SU-DHL-6 (cell line): ENCODE data around the gene SEC31A.
A peak's percentile ranks its signal among the peaks of the same experiment; 100 is the strongest.

ENCODE experiments used
- H2AFZ ChIP-seq: fragments of 200-600 bp; sonication (generic); 2 replicates; pipeline ENCODE4 v1.6.1; 2014; ENCODE audit warnings: low read depth, mild to moderate bottlenecking, moderate library complexity, mixed read lengths, antibody characterized with exemption, low read length; ENCODE audit not compliant: severe bottlenecking
- H3F3A ChIP-seq: fragments of 200-600 bp; shearing (Covaris generic); 2 replicates; pipeline ENCODE4 v1.6.0; 2016; ENCODE audit warnings: antibody characterized with exemption, mild to moderate bottlenecking; ENCODE audit not compliant: insufficient read depth
- H3K27ac ChIP-seq: fragments of 200-600 bp; sonication (generic); 2 replicates; pipeline ENCODE4 v1.5.1; 2016; ENCODE audit warnings: low read depth, mild to moderate bottlenecking, low read length, moderate library complexity, mixed read lengths
- H3K27me3 ChIP-seq: fragments of 200-600 bp; sonication (generic), shearing (Covaris generic); 2 replicates; pipeline ENCODE4 v1.6.0; 2014; ENCODE audit warnings: mild to moderate bottlenecking, low read length
- H3K36me3 ChIP-seq: fragments of 200-600 bp; sonication (generic); 2 replicates; pipeline ENCODE4 v1.6.1; 2014; ENCODE audit warnings: mild to moderate bottlenecking, low read length, mixed read lengths
- H3K4me2 ChIP-seq: fragments of 300-600, 200-600 bp; shearing (Covaris generic), sonication (generic); 2 replicates; pipeline ENCODE4 v1.6.0; 2014; ENCODE audit warnings: low read length, low read depth, mild to moderate bottlenecking; ENCODE audit not compliant: poor library complexity, severe bottlenecking
- H3K4me3 ChIP-seq: fragments of 200-600 bp; sonication (generic); 2 replicates; pipeline ENCODE4 v1.5.1; 2014; ENCODE audit warnings: antibody characterized with exemption, low read length, mild to moderate bottlenecking, mixed read lengths; ENCODE audit not compliant: insufficient read depth, poor library complexity, severe bottlenecking
- H3K79me2 ChIP-seq: fragments of 200-600 bp; sonication (generic); 2 replicates; pipeline ENCODE4 v1.6.1; 2014; ENCODE audit warnings: mild to moderate bottlenecking, low read length, moderate library complexity; ENCODE audit not compliant: insufficient read depth
- H3K9ac ChIP-seq: fragments of 200-600 bp; sonication (generic); 2 replicates; pipeline ENCODE4 v1.7.0; 2014; ENCODE audit warnings: mild to moderate bottlenecking, low read length
- H3K9me2 ChIP-seq: fragments of 200-600 bp; sonication (generic); replicated peaks from 2 replicates; pipeline ENCODE4 v1.6.1; 2014; ENCODE audit warnings: low read length; ENCODE audit not compliant: insufficient read depth
- H3K9me3 ChIP-seq: fragments of 200-600 bp; sonication (generic); 2 replicates; pipeline ENCODE4 v1.6.1; 2014; ENCODE audit warnings: low read length, mixed read lengths; ENCODE audit not compliant: insufficient read depth
- H4K20me1 ChIP-seq: fragments of 200-600 bp; sonication (generic); 2 replicates; pipeline ENCODE4 v1.6.1; 2014; ENCODE audit warnings: low read depth, mild to moderate bottlenecking, antibody characterized with exemption, low read length, moderate library complexity, mixed read lengths
- EZH2phosphoT487 ChIP-seq: fragments of 200-600 bp; sonication (generic), shearing (Covaris generic); conservative IDR thresholded peaks from 2 replicates; pipeline ENCODE4 v1.6.1; 2018; ENCODE audit warnings: mild to moderate bottlenecking, antibody characterized with exemption, low read length, moderate library complexity, mixed read lengths
- TF ChIP-seq, protein P1 (sequence below): fragments of 200-600 bp; sonication (generic); IDR thresholded peaks from one replicate; pipeline ENCODE4 v1.5.1; 2017; ENCODE audit warnings: antibody characterized with exemption, mild to moderate bottlenecking, low read length, moderate library complexity; ENCODE audit not compliant: insufficient read depth, poor library complexity, severe bottlenecking

The SEC31A gene

GRCh38 chr4:82893942-82894341 is 3.0 kb upstream of the SEC31A start:
- H3F3A ChIP-seq, result peaks cover 27% of the 10 kb centered on the region; the same call in 1 of the 2 replicates
- H3K27me3 ChIP-seq, result no peaks in the 10 kb centered on the region
- H3K9me2 ChIP-seq, result no peaks in the 10 kb centered on the region
- H3K9me3 ChIP-seq, result no peaks in the 10 kb centered on the region
- H3K79me2 ChIP-seq, result peaks cover 44% of the 10 kb centered on the region
- H3K27ac ChIP-seq, result no peak overlapping the region
- no peak overlapping the region for H3K4me3 ChIP-seq
- TF ChIP-seq, protein P1, sequence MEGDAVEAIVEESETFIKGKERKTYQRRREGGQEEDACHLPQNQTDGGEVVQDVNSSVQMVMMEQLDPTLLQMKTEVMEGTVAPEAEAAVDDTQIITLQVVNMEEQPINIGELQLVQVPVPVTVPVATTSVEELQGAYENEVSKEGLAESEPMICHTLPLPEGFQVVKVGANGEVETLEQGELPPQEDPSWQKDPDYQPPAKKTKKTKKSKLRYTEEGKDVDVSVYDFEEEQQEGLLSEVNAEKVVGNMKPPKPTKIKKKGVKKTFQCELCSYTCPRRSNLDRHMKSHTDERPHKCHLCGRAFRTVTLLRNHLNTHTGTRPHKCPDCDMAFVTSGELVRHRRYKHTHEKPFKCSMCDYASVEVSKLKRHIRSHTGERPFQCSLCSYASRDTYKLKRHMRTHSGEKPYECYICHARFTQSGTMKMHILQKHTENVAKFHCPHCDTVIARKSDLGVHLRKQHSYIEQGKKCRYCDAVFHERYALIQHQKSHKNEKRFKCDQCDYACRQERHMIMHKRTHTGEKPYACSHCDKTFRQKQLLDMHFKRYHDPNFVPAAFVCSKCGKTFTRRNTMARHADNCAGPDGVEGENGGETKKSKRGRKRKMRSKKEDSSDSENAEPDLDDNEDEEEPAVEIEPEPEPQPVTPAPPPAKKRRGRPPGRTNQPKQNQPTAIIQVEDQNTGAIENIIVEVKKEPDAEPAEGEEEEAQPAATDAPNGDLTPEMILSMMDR, result no peak
- no peak for TF ChIP-seq EZH2phosphoT487
- no peak overlapping the region for H3K4me2 ChIP-seq
- peaks cover 6% of the 10 kb centered on the region; the same call in 1 of the 2 replicates for H4K20me1 ChIP-seq
- peaks cover 3% of the 10 kb centered on the region; the same call in 1 of the 2 replicates for H3K36me3 ChIP-seq
- no peak overlapping the region for H3K9ac ChIP-seq
- H2AFZ ChIP-seq, result no peak overlapping the region

DNA sequence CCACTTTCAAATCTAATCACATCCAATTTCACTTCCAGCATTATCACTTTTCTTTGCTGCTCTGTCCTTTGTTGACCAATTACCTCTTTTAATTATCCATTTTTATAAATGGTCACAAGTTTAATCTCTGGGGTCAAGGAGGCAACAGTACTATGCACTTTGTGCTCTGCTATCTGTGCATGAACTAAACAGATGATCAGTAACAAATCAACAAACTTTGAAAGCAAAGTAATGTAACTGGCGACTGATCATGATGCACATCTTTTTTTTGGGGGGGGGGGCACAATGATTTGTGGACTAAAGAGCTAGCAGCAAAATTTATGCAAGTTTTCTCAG is 1.5 kb upstream of the SEC31A start:
- peak overlapping the region; percentile 68; the same call in 1 of the 2 replicates for H3K27ac ChIP-seq
- H3K36me3 ChIP-seq, result 0 out of 2 replicates have a peak, but pooled peaks cover 3% of the 10 kb centered on the region
- H3K27me3 ChIP-seq, result no peaks in the 10 kb centered on the region

DNA sequence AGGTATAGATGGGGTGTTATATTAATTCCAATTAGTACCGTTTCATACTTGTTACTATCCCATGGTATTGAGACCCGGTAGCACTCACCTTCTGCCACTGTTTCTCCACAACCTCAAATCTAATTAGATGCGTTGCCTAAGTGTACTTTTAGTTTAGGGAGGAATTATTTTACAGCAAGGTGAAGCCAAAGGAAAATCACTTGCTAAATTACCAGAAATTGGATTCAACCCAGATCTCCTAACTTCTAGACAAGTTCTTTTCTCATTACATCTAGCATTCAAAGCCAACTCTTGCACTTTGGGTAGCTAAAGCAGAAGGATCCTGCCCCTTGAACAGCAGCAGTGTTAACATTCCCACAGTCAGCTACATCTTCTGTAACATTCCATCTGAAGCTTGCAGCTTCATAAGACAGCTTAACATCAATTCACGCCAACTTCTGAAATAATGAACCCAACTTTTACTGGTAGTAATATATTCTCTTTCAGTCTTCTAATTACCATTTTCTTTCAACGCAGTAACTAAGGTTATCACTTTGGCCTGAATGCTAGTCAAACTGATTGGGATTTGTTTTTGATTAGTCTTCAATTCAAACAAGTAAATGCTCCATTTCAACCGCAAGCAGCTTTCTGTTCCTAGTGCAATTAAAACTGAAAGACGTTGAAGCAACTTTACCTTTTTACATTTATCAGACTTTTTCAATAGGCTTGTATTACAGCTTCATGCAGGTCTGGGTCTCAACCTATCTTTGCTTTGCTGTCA is 934 bp upstream of the SEC31A start:
- Histone ChIP-seq H3K9me3 (no peaks in the 10 kb centered on the region), H3K79me2 (peaks cover 40% of the 10 kb centered on the region), H3K27ac (peak overlapping the region; percentile 68), H3K36me3 (0 out of 2 replicates have a peak, but pooled peaks cover 3% of the 10 kb centered on the region), H3K9ac (peak overlapping the region; percentile 88), H3K9me2 (no peaks in the 10 kb centered on the region), H2AFZ (no peak overlapping the region), H3F3A (peaks cover 27% of the 10 kb centered on the region; the same call in 1 of the 2 replicates), H3K4me3 (peak overlapping the region; percentile 50), H3K27me3 (no peaks in the 10 kb centered on the region), H3K4me2 (peak overlapping the region; percentile 75), H4K20me1 (no peaks in the 10 kb centered on the region)
- TF ChIP-seq EZH2phosphoT487, result no peak
- TF ChIP-seq, protein P1, result no peak

More for the DNA sequence above, 1.5 kb upstream of the SEC31A start:
- H3K9me3 ChIP-seq, result no peaks in the 10 kb centered on the region
- H3F3A ChIP-seq, result peaks cover 27% of the 10 kb centered on the region; the same call in 1 of the 2 replicates
- TF ChIP-seq, protein P1, result no peak
- no peak for TF ChIP-seq EZH2phosphoT487
- 0 out of 2 replicates have a peak overlapping the region, but pooled peaks have one; percentile 88 for H3K9ac ChIP-seq
- peaks cover 39% of the 10 kb centered on the region for H3K79me2 ChIP-seq
- H3K4me3 ChIP-seq, result no peak overlapping the region
- peak overlapping the region; percentile 75 for H3K4me2 ChIP-seq
- 0 out of 2 replicates have a peak, but pooled peaks cover 3% of the 10 kb centered on the region for H4K20me1 ChIP-seq
- H3K9me2 ChIP-seq, result no peaks in the 10 kb centered on the region
- H2AFZ ChIP-seq, result no peak overlapping the region
